ENCODE results near the gene EIF4G3. TPM values are rescaled to one million over a fixed set of nuclear protein-coding genes. Genes with fewer than 3 reads are reported as not detected.

Gene EIF4G3
- total and polyA plus RNA-seq, 5 donors, result 17.9 to 48.5 (median 42.7) TPM

GRCh38 chr1:21005466-21006239, 171.0 kb downstream of the EIF4G3 start:
- DNase-seq (no peak), ATAC-seq (no peak)
- 74% methylated on average over 4 of the region's 4 CpGs for WGBS
- Histone ChIP-seq H3K4me3 (ENCODE audit: low read length) (no peak overlapping the region), H3K27ac (ENCODE audit: low read length) (no peak overlapping the region), H3K27me3 (ENCODE audit: control insufficient read depth, insufficient read depth) (no peaks in the 10 kb centered on the region), H3K4me1 (ENCODE audit: control insufficient read depth, insufficient read depth, low read length) (no peaks in the 10 kb centered on the region), H3K9me3 (ENCODE audit: control insufficient read depth, low read length) (no peaks in the 10 kb centered on the region)
- intact Hi-C loops (cut with DNase I), result no loop called here

GRCh38 chr1:21003281-21004045, 173.2 kb downstream of the EIF4G3 start:
- no peak overlapping the region for H3K4me3 ChIP-seq (ENCODE audit: low read length)
- no peaks in the 10 kb centered on the region for H3K27me3 ChIP-seq (ENCODE audit: control insufficient read depth, insufficient read depth)
- H3K4me1 ChIP-seq (ENCODE audit: control insufficient read depth, insufficient read depth, low read length), result no peaks in the 10 kb centered on the region
- H3K9me3 ChIP-seq (ENCODE audit: control insufficient read depth, low read length), result no peaks in the 10 kb centered on the region
- intact Hi-C loops (cut with DNase I), result no loop called here
- no peak for DNase-seq
- no peak overlapping the region for H3K27ac ChIP-seq (ENCODE audit: low read length)
- no peak for ATAC-seq
- 98% methylated on average over 3 of the region's 3 CpGs for WGBS

- intact Hi-C loops (cut with DNase I), result no loop called here
- Histone ChIP-seq H3K9me3 (ENCODE audit: control insufficient read depth, low read length) (no peaks in the 10 kb centered on the region), H3K27me3 (ENCODE audit: control insufficient read depth, insufficient read depth) (no peaks in the 10 kb centered on the region), H3K4me1 (ENCODE audit: control insufficient read depth, insufficient read depth, low read length) (no peaks in the 10 kb centered on the region), H3K4me3 (ENCODE audit: low read length) (no peak overlapping the region), H3K27ac (ENCODE audit: low read length) (no peak overlapping the region)
- ATAC-seq, result no peak
- DNase-seq, result no peak
- WGBS, result 65% methylated on average over 2 of the region's 2 CpGs
These were observed 175.7 kb downstream of the EIF4G3 start for GRCh38 chr1:21001042-21001441.

- Histone ChIP-seq H3K4me1 (ENCODE audit: control insufficient read depth, insufficient read depth, low read length) (no peaks in the 10 kb centered on the region), H3K9me3 (ENCODE audit: control insufficient read depth, low read length) (no peaks in the 10 kb centered on the region), H3K27ac (ENCODE audit: low read length) (no peak overlapping the region), H3K4me3 (ENCODE audit: low read length) (no peak overlapping the region), H3K27me3 (ENCODE audit: control insufficient read depth, insufficient read depth) (no peaks in the 10 kb centered on the region)
- ATAC-seq, result no peak
- WGBS, result 79% methylated on average over 2 of the region's 2 CpGs
- intact Hi-C loops (cut with DNase I), result no loop called here
- no peak for DNase-seq
These were observed 176.5 kb downstream of the EIF4G3 start for GRCh38 chr1:21000245-21000594.

- no peaks in the 10 kb centered on the region for H3K9me3 ChIP-seq (ENCODE audit: control insufficient read depth, low read length)
- no peak overlapping the region for H3K4me3 ChIP-seq (ENCODE audit: low read length)
- DNase-seq (no peak), ATAC-seq (no peak)
- no peaks in the 10 kb centered on the region for H3K27me3 ChIP-seq (ENCODE audit: control insufficient read depth, insufficient read depth)
- intact Hi-C loops (cut with DNase I), result loop anchor here in 1 of 4 donors (10.0 kb wide), 1 partner anchor 195 kb away; no protein-coding TSS in a partner anchor
- no peak overlapping the region for H3K27ac ChIP-seq (ENCODE audit: low read length)
- 79% methylated on average over 4 of the region's 4 CpGs for WGBS
- no peaks in the 10 kb centered on the region for H3K4me1 ChIP-seq (ENCODE audit: control insufficient read depth, insufficient read depth, low read length)
These were observed 177.0 kb downstream of the EIF4G3 start for GRCh38 chr1:20999525-21000244.

- Histone ChIP-seq H3K4me1 (ENCODE audit: control insufficient read depth, insufficient read depth, low read length) (no peaks in the 10 kb centered on the region), H3K4me3 (ENCODE audit: low read length) (no peak overlapping the region), H3K27ac (ENCODE audit: low read length) (no peak overlapping the region), H3K27me3 (ENCODE audit: control insufficient read depth, insufficient read depth) (no peaks in the 10 kb centered on the region), H3K9me3 (ENCODE audit: control insufficient read depth, low read length) (no peaks in the 10 kb centered on the region)
- no peak for DNase-seq
- ATAC-seq, result no peak
- intact Hi-C loops (cut with DNase I), result loop anchor here in 1 of 4 donors (10.0 kb wide), 1 partner anchor 196 kb away; no protein-coding TSS in a partner anchor
These were observed 177.9 kb downstream of the EIF4G3 start for GRCh38 chr1:20998826-20999225.

- Histone ChIP-seq H3K27ac (ENCODE audit: low read length) (no peak overlapping the region), H3K4me3 (ENCODE audit: low read length) (no peak overlapping the region), H3K9me3 (ENCODE audit: control insufficient read depth, low read length) (no peaks in the 10 kb centered on the region), H3K4me1 (ENCODE audit: control insufficient read depth, insufficient read depth, low read length) (no peaks in the 10 kb centered on the region), H3K27me3 (ENCODE audit: control insufficient read depth, insufficient read depth) (no peaks in the 10 kb centered on the region)
- WGBS, result 81% methylated on average over 3 of the region's 3 CpGs
- ATAC-seq, result no peak
- intact Hi-C loops (cut with DNase I), result loop anchor here in 1 of 4 donors (10.0 kb wide), 1 partner anchor 197 kb away; no protein-coding TSS in a partner anchor
- no peak for DNase-seq
These were observed 179.0 kb downstream of the EIF4G3 start for GRCh38 chr1:20997602-20998224.

- H3K4me3 ChIP-seq (ENCODE audit: low read length), result no peak overlapping the region
- DNase-seq (no peak), ATAC-seq (no peak)
- no peaks in the 10 kb centered on the region for H3K4me1 ChIP-seq (ENCODE audit: control insufficient read depth, insufficient read depth, low read length)
- no peaks in the 10 kb centered on the region for H3K27me3 ChIP-seq (ENCODE audit: control insufficient read depth, insufficient read depth)
- intact Hi-C loops (cut with DNase I), result loop anchor here in 1 of 4 donors (10.0 kb wide), 1 partner anchor 198 kb away; no protein-coding TSS in a partner anchor
- no peak overlapping the region for H3K27ac ChIP-seq (ENCODE audit: low read length)
- H3K9me3 ChIP-seq (ENCODE audit: control insufficient read depth, low read length), result no peaks in the 10 kb centered on the region
These were observed 180.1 kb downstream of the EIF4G3 start for GRCh38 chr1:20996554-20996953.

- DNase-seq, result no peak
- H3K27me3 ChIP-seq (ENCODE audit: control insufficient read depth, insufficient read depth), result no peaks in the 10 kb centered on the region
- WGBS, result 80% methylated on average over 5 of the region's 5 CpGs
- H3K27ac ChIP-seq (ENCODE audit: low read length), result no peak overlapping the region
- ATAC-seq, result no peak
- no peaks in the 10 kb centered on the region for H3K4me1 ChIP-seq (ENCODE audit: control insufficient read depth, insufficient read depth, low read length)
- intact Hi-C loops (cut with DNase I), result loop anchor here in 1 of 4 donors (10.0 kb wide), 1 partner anchor 201 kb away; no protein-coding TSS in a partner anchor
- no peaks in the 10 kb centered on the region for H3K9me3 ChIP-seq (ENCODE audit: control insufficient read depth, low read length)
- no peak overlapping the region for H3K4me3 ChIP-seq (ENCODE audit: low read length)
These were observed 182.8 kb downstream of the EIF4G3 start for GRCh38 chr1:20993716-20994575.

All from right cardiac atrium (tissue), 5 donors.